GM12878 (cell line): ENCODE measurements around the gene STXBP1. TPM values are rescaled to one million over a fixed set of nuclear protein-coding genes. Genes with fewer than 3 reads are reported as not detected.

Experiments
- FOXM1 ChIP-seq: IDR thresholded peaks from 2 replicates; pipeline ENCODE4 v1.6.1; 2012; ENCODE audit warnings: low read depth, mild to moderate bottlenecking, inconsistent platforms, low read length, moderate library complexity
- KLF5 ChIP-seq: fragments of 450-650 bp; IDR thresholded peaks from 2 replicates; pipeline ENCODE4 v1.6.1; 2014; ENCODE audit warnings: mild to moderate bottlenecking; ENCODE audit not compliant: partially characterized antibody
- MYB ChIP-seq: fragments of 150-350 bp; IDR thresholded peaks from 2 replicates; pipeline ENCODE4 v1.6.1; 2014; ENCODE audit warnings: mild to moderate bottlenecking, low read depth, low read length, borderline replicate concordance
- PML ChIP-seq: IDR thresholded peaks from 2 replicates; pipeline ENCODE4 v1.6.1; 2012; ENCODE audit warnings: low read length, inconsistent platforms
- TARDBP ChIP-seq: IDR thresholded peaks from 2 replicates; pipeline ENCODE4 v1.6.1; 2016; ENCODE audit warnings: borderline replicate concordance
- ZNF687 ChIP-seq: fragments of 450-650 bp; IDR thresholded peaks from 2 replicates; pipeline ENCODE4 v1.6.1; 2017; ENCODE audit warnings: mild to moderate bottlenecking, moderate library complexity
- polyA plus RNA-seq, 11 experiments: library from polyadenylated mRNA; depleted of rRNA in 4 of 11; unstranded in 6 of 11; stranded (reverse) in 5 of 11; fragments of >200 nt; fragmentation: Nextera tagmentation in 4 of 11; fragmentation: Illumina TruSeq in 1 of 11; extraction: Ambion mirVana in 4 of 11; extraction: Trizol in 1 of 11; gene quantifications; 1 replicate in 1 of 11; 2 replicates in 10 of 11; pipeline versions ENCODE4 v1.2.1 to v1.2.3, GENCODE V29; 2011 to 2016; ENCODE audit warnings: inconsistent platforms in 2 of 11, missing spikeins in 2 of 11, low read depth in 1 of 11
- total RNA-seq, 4 experiments: library from RNA; depleted of rRNA in 3 of 4; stranded (reverse); fragments of >200 nt in 3 of 4; fragmentation: Illumina TruSeq in 1 of 4; extraction: Trizol in 1 of 4; gene quantifications; 2 replicates each; pipeline versions ENCODE4 v1.2.1 to v1.2.3, GENCODE V29; 2013 to 2021
- TF ChIP-seq, protein P1 (sequence below): IDR thresholded peaks from 2 replicates; pipeline ENCODE4 v1.6.1; 2012; ENCODE audit warnings: low read depth, low read length, improper control_type of control experiment
- TF ChIP-seq, protein P2 (sequence below): fragments of 450-650 bp; IDR thresholded peaks from 2 replicates; pipeline ENCODE4 v1.6.1; 2016; ENCODE audit warnings: mild to moderate bottlenecking

STXBP1 gene
- total and polyA plus RNA-seq, 10 of the 15 experiments (the other 5 are each of a cell fraction or from before 2014, with no cell fraction given), result 0.08 to 0.85 (median 0.31) TPM; not detected in 3

DNA sequence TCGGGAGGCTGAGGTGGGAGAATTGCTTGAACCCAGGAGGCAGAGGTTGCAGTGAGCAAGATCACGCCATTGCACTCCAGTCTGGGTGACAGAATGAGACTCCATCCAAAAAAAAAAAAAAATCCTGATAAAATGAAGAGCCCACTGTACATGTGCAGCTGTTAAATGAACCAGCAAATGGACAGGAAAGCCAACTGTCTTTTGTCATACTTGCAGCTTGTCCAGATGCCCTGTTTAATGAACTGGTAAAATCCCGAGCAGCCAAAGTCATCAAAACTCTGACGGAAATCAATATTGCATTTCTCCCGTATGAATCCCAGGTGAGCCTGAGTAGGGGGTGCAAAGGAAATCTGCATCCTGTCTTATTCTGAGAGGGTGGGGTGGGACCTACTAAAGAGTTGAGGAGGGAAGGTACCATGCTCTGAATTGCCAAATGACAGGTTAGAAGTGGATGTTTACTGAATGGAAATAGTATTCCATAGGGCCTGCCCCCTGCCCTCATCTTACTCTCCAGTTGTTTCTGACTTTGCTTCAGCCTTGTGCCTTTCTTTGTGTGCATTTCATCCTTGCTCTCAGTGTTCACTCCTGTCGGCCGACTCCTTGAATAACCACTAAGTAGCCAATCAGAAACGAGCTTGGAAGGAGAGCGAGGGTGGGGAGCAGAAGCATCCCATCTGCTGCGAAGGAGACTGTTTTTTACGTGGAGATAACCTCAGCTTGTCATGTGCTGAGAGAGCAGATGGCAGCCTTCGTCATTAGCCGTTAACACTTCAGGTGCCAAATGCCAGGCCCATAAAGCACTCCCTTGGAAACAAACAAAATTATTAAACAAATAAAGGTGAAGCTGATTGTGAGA, 49.0 kb downstream of the STXBP1 start (continued):
- TF ChIP-seq, protein P1, sequence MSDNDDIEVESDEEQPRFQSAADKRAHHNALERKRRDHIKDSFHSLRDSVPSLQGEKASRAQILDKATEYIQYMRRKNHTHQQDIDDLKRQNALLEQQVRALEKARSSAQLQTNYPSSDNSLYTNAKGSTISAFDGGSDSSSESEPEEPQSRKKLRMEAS, result no peak
- TF ChIP-seq FOXM1 (no peak), TARDBP (no peak), PML (no peak), KLF5 (no peak), MYB (no peak), ZNF687 (no peak)
- TF ChIP-seq, protein P2, sequence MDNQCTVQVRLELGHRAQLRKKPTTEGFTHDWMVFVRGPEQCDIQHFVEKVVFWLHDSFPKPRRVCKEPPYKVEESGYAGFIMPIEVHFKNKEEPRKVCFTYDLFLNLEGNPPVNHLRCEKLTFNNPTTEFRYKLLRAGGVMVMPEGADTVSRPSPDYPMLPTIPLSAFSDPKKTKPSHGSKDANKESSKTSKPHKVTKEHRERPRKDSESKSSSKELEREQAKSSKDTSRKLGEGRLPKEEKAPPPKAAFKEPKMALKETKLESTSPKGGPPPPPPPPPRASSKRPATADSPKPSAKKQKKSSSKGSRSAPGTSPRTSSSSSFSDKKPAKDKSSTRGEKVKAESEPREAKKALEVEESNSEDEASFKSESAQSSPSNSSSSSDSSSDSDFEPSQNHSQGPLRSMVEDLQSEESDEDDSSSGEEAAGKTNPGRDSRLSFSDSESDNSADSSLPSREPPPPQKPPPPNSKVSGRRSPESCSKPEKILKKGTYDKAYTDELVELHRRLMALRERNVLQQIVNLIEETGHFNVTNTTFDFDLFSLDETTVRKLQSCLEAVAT, result no peak
